Measurements from ENCODE around the gene CNGA3. TPM values are rescaled to one million over a fixed set of nuclear protein-coding genes. Genes with fewer than 3 reads are reported as not detected.

The CNGA3 gene
- total and polyA plus RNA-seq, 2 experiments from 2014 or later = not detected

- TF ChIP-seq EZH2 (IDR thresholded peaks at IDR 0.05; ENCODE audit: low read depth, unreplicated experiment) (no peak), ZNF114 (CRISPR knock-in tag; IDR thresholded peaks at IDR 0.05) (no peak), JUNB (IDR thresholded peaks at IDR 0.05; ENCODE audit: unreplicated experiment) (no peak), REST (IDR thresholded peaks at IDR 0.05; ENCODE audit: unreplicated experiment) (no peak), CREB1 (CRISPR knock-in tag; IDR thresholded peaks at IDR 0.05; ENCODE audit: low read depth) (no peak), CTCF (conservative IDR thresholded peaks at IDR 0.05; ENCODE audit: low read depth in 2 of 2) (no peak), ZNF331 (CRISPR knock-in tag; IDR thresholded peaks at IDR 0.05; ENCODE audit: low read depth) (no peak), POLR2AphosphoS5 (IDR thresholded peaks at IDR 0.05; ENCODE audit: low read depth) (no peak), STAT1 (IDR thresholded peaks at IDR 0.05; ENCODE audit: unreplicated experiment) (no peak)
These were observed 99.7 kb downstream of the CNGA3 start (continued) for GRCh38 chr2:98445683-98446581.

- H3K4me3 Mint-ChIP-seq = peak overlapping the region; percentile 45
- H3K4me2 ChIP-seq = peak overlapping the region; percentile 88
- H3K4me1 ChIP-seq (ENCODE audit: insufficient read depth) = peaks cover 57% of the 10 kb centered on the region
- no peak overlapping the region for H3K27ac ChIP-seq (ENCODE audit: low read depth)
- peaks cover 72% of the 10 kb centered on the region for H3K4me1 Mint-ChIP-seq
- H3K36me3 ChIP-seq (ENCODE audit: insufficient read depth) = no peaks in the 10 kb centered on the region
- H3F3A ChIP-seq (replicated peaks; ENCODE audit: low read depth) = no peaks in the 10 kb centered on the region
- H3K27me3 Mint-ChIP-seq (ENCODE audit: insufficient read depth, low read depth, poor library complexity) = peaks cover 6% of the 10 kb centered on the region
- ATAC-seq (peak; percentile 3; the same call in 1 of the 3 replicates), DNase-seq (ENCODE audit: low spot score) (no peak)
- H3K9me3 Mint-ChIP-seq = no peaks in the 10 kb centered on the region
- peaks cover 67% of the 10 kb centered on the region for H3K79me2 ChIP-seq (replicated peaks; ENCODE audit: insufficient read depth)
- H3K27me3 ChIP-seq (ENCODE audit: insufficient read depth) = no peaks in the 10 kb centered on the region
- H4K20me1 ChIP-seq (replicated peaks; ENCODE audit: insufficient read depth) = peaks cover 26% of the 10 kb centered on the region
- H2AFZ ChIP-seq = no peak overlapping the region
- H3K36me3 Mint-ChIP-seq (ENCODE audit: low read depth) = no peaks in the 10 kb centered on the region
- no peak overlapping the region for H3K27ac Mint-ChIP-seq
- no peaks in the 10 kb centered on the region for H3K9me2 ChIP-seq (ENCODE audit: insufficient read depth)
- 0 out of 2 replicates have a peak overlapping the region, but pooled peaks have one; percentile 90 for H3K4me3 ChIP-seq
- no peak for TF ChIP-seq JUNB (IDR thresholded peaks at IDR 0.05; ENCODE audit: unreplicated experiment)
- no peak for TF ChIP-seq STAT1 (IDR thresholded peaks at IDR 0.05; ENCODE audit: unreplicated experiment)
- TF ChIP-seq EZH2 (IDR thresholded peaks at IDR 0.05; ENCODE audit: low read depth, unreplicated experiment) = no peak
- TF ChIP-seq ZNF331 (CRISPR knock-in tag; IDR thresholded peaks at IDR 0.05; ENCODE audit: low read depth) = no peak
- TF ChIP-seq CREB1 (CRISPR knock-in tag; IDR thresholded peaks at IDR 0.05; ENCODE audit: low read depth) = no peak
- no peak for TF ChIP-seq ETS1 (IDR thresholded peaks at IDR 0.05)
- TF ChIP-seq ZNF114 (CRISPR knock-in tag; IDR thresholded peaks at IDR 0.05) = no peak
- no peak for TF ChIP-seq CTCF (conservative IDR thresholded peaks at IDR 0.05; ENCODE audit: low read depth in 2 of 2)
- TF ChIP-seq NANOG (IDR thresholded peaks at IDR 0.05; ENCODE audit: borderline replicate concordance) = no peak
These were observed 100.6 kb downstream of the CNGA3 start for GRCh38 chr2:98446850-98447249.

Measured in GM23338 (cell line).